Mammary epithelial cell (primary cell): Measurements from ENCODE around the gene PI4K2A.

Experiments
- CTCF ChIP-seq, 2 donors: IDR thresholded peaks in 1 of 2; conservative IDR thresholded peaks in 1 of 2; 2 replicates each; pipeline ENCODE4 v1.5.1; 2011 to 2012; ENCODE audit warnings: inconsistent platforms in 2 of 2, low read length in 2 of 2, mild to moderate bottlenecking in 2 of 2, control low read depth in 1 of 2, low read depth in 1 of 2; ENCODE audit not compliant: insufficient read depth in 1 of 2; ENCODE audit errors: extremely low read depth in 1 of 2
- EZH2 ChIP-seq: IDR thresholded peaks from 2 replicates; pipeline ENCODE4 v1.6.1; 2012; ENCODE audit warnings: low read length, inconsistent platforms, borderline replicate concordance

- TF ChIP-seq CTCF (conservative IDR thresholded peaks at IDR 0.05 in 1 of 2, IDR thresholded peaks at IDR 0.05 in 1 of 2; ENCODE audit: extremely low read depth in 1 of 2, insufficient read depth in 1 of 2, low read depth in 1 of 2, low read length in 2 of 2) (no peak), EZH2 (no peak)
These were observed 46.7 kb downstream of the PI4K2A start, which contains the start of gene AVPI1 for GRCh38 chr10:97686962-97687784.
